Stimulated activated naive CD8-positive, alpha-beta T cell treated with anti-CD3 and anti-CD28 coated beads, Interleukin-15, Interleukin-2, amounts not matched to agents 100 ng/mL and 50 ng/mL, for 24 hours (primary cell): ENCODE data around the gene CDK18.

ENCODE experiments used
- H3K27ac Mint-ChIP-seq: one replicate; pipeline ENCODE4 v1.8.0; 2021; ENCODE audit warnings: mild to moderate bottlenecking, mixed read lengths
- H3K27me3 Mint-ChIP-seq: one replicate; pipeline ENCODE4 v1.8.0; 2021; ENCODE audit warnings: mixed read lengths
- H3K36me3 Mint-ChIP-seq: one replicate; pipeline ENCODE4 v1.8.0; 2021; ENCODE audit warnings: low read depth, mixed read lengths
- H3K4me1 Mint-ChIP-seq: one replicate; pipeline ENCODE4 v1.8.0; 2021; ENCODE audit warnings: low read depth, mixed read lengths
- H3K4me3 Mint-ChIP-seq: one replicate; pipeline ENCODE4 v1.8.0; 2021; ENCODE audit warnings: mild to moderate bottlenecking, mixed read lengths
- H3K9me3 Mint-ChIP-seq: one replicate; pipeline ENCODE4 v1.8.0; 2021; ENCODE audit warnings: mixed read lengths

CDK18 gene

GRCh38 chr1:205570796-205571537 is 66.5 kb downstream of the CDK18 start:
- Mint-ChIP-seq H3K27ac (no peak overlapping the region), H3K4me3 (no peak overlapping the region), H3K4me1 (peaks cover 6% of the 10 kb centered on the region), H3K9me3 (no peaks in the 10 kb centered on the region), H3K27me3 (peaks cover 34% of the 10 kb centered on the region), H3K36me3 (no peaks in the 10 kb centered on the region)

- H3K36me3 Mint-ChIP-seq, result no peaks in the 10 kb centered on the region
- H3K4me1 Mint-ChIP-seq, result peaks cover 6% of the 10 kb centered on the region
- H3K4me3 Mint-ChIP-seq, result no peak overlapping the region
- no peak overlapping the region for H3K27ac Mint-ChIP-seq
- H3K9me3 Mint-ChIP-seq, result no peaks in the 10 kb centered on the region
- H3K27me3 Mint-ChIP-seq, result peaks cover 33% of the 10 kb centered on the region
Measured at GRCh38 chr1:205571747-205572146, 67.3 kb downstream of the CDK18 start.

GRCh38 chr1:205572421-205572820 is 68.0 kb downstream of the CDK18 start:
- H3K27ac Mint-ChIP-seq, result no peak overlapping the region
- peaks cover 27% of the 10 kb centered on the region for H3K27me3 Mint-ChIP-seq
- peaks cover 6% of the 10 kb centered on the region for H3K4me1 Mint-ChIP-seq

GRCh38 chr1:205575294-205575885 is 70.9 kb downstream of the CDK18 start:
- Mint-ChIP-seq H3K4me1 (no peaks in the 10 kb centered on the region), H3K9me3 (no peaks in the 10 kb centered on the region), H3K27ac (no peak overlapping the region), H3K4me3 (no peak overlapping the region), H3K27me3 (peaks cover 14% of the 10 kb centered on the region), H3K36me3 (no peaks in the 10 kb centered on the region)

More at GRCh38 chr1:205572421-205572820, 68.0 kb downstream of the CDK18 start:
- no peak overlapping the region for H3K4me3 Mint-ChIP-seq
- H3K36me3 Mint-ChIP-seq, result no peaks in the 10 kb centered on the region
- H3K9me3 Mint-ChIP-seq, result no peaks in the 10 kb centered on the region

GRCh38 chr1:205576011-205576410 is 71.5 kb downstream of the CDK18 start:
- Mint-ChIP-seq H3K4me1 (no peaks in the 10 kb centered on the region), H3K9me3 (no peaks in the 10 kb centered on the region), H3K36me3 (no peaks in the 10 kb centered on the region), H3K27me3 (peaks cover 8% of the 10 kb centered on the region), H3K4me3 (no peak overlapping the region), H3K27ac (no peak overlapping the region)

- peaks cover 5% of the 10 kb centered on the region for H3K27me3 Mint-ChIP-seq
- no peaks in the 10 kb centered on the region for H3K36me3 Mint-ChIP-seq
- no peaks in the 10 kb centered on the region for H3K9me3 Mint-ChIP-seq
- H3K27ac Mint-ChIP-seq, result no peak overlapping the region
- H3K4me1 Mint-ChIP-seq, result peaks cover 5% of the 10 kb centered on the region
- H3K4me3 Mint-ChIP-seq, result no peak overlapping the region
Measured at GRCh38 chr1:205576805-205577761, 72.6 kb downstream of the CDK18 start.

GRCh38 chr1:205577874-205578658 is 73.6 kb downstream of the CDK18 start:
- Mint-ChIP-seq H3K27me3 (no peaks in the 10 kb centered on the region), H3K27ac (no peak overlapping the region), H3K4me3 (no peak overlapping the region)

GRCh38 chr1:205578780-205579571 is 74.5 kb downstream of the CDK18 start:
- H3K4me1 Mint-ChIP-seq, result peaks cover 16% of the 10 kb centered on the region
- H3K27ac Mint-ChIP-seq, result no peak overlapping the region
- H3K4me3 Mint-ChIP-seq, result no peak overlapping the region
- H3K27me3 Mint-ChIP-seq, result no peaks in the 10 kb centered on the region
- H3K9me3 Mint-ChIP-seq, result no peaks in the 10 kb centered on the region
- no peaks in the 10 kb centered on the region for H3K36me3 Mint-ChIP-seq

More at GRCh38 chr1:205577874-205578658, 73.6 kb downstream of the CDK18 start:
- no peaks in the 10 kb centered on the region for H3K9me3 Mint-ChIP-seq
- peaks cover 15% of the 10 kb centered on the region for H3K4me1 Mint-ChIP-seq
- no peaks in the 10 kb centered on the region for H3K36me3 Mint-ChIP-seq

- peaks cover 16% of the 10 kb centered on the region for H3K4me1 Mint-ChIP-seq
- no peak overlapping the region for H3K4me3 Mint-ChIP-seq
- H3K27ac Mint-ChIP-seq, result no peak overlapping the region
- H3K27me3 Mint-ChIP-seq, result no peaks in the 10 kb centered on the region
- no peaks in the 10 kb centered on the region for H3K9me3 Mint-ChIP-seq
- no peaks in the 10 kb centered on the region for H3K36me3 Mint-ChIP-seq
Measured at GRCh38 chr1:205579711-205580110, 75.2 kb downstream of the CDK18 start.

GRCh38 chr1:205580140-205580922 is 75.9 kb downstream of the CDK18 start:
- no peak overlapping the region for H3K27ac Mint-ChIP-seq
- H3K4me3 Mint-ChIP-seq, result no peak overlapping the region
- peaks cover 16% of the 10 kb centered on the region for H3K4me1 Mint-ChIP-seq
- no peaks in the 10 kb centered on the region for H3K27me3 Mint-ChIP-seq
- H3K36me3 Mint-ChIP-seq, result no peaks in the 10 kb centered on the region
- no peaks in the 10 kb centered on the region for H3K9me3 Mint-ChIP-seq

GRCh38 chr1:205580923-205581180 is 76.4 kb downstream of the CDK18 start:
- peaks cover 16% of the 10 kb centered on the region for H3K4me1 Mint-ChIP-seq
- H3K27ac Mint-ChIP-seq, result no peak overlapping the region
- no peak overlapping the region for H3K4me3 Mint-ChIP-seq
- H3K36me3 Mint-ChIP-seq, result no peaks in the 10 kb centered on the region
- H3K9me3 Mint-ChIP-seq, result no peaks in the 10 kb centered on the region
- no peaks in the 10 kb centered on the region for H3K27me3 Mint-ChIP-seq

- peaks cover 16% of the 10 kb centered on the region for H3K4me1 Mint-ChIP-seq
- H3K27ac Mint-ChIP-seq, result no peak overlapping the region
- no peaks in the 10 kb centered on the region for H3K27me3 Mint-ChIP-seq
- H3K9me3 Mint-ChIP-seq, result no peaks in the 10 kb centered on the region
- no peak overlapping the region for H3K4me3 Mint-ChIP-seq
- H3K36me3 Mint-ChIP-seq, result no peaks in the 10 kb centered on the region
Measured at GRCh38 chr1:205581321-205581980, 77.0 kb downstream of the CDK18 start.

GRCh38 chr1:205582046-205582445 is 77.6 kb downstream of the CDK18 start:
- H3K4me3 Mint-ChIP-seq, result no peak overlapping the region

More at GRCh38 chr1:205582046-205582445, 77.6 kb downstream of the CDK18 start:
- Mint-ChIP-seq H3K36me3 (no peaks in the 10 kb centered on the region), H3K4me1 (peaks cover 16% of the 10 kb centered on the region), H3K9me3 (no peaks in the 10 kb centered on the region), H3K27me3 (no peaks in the 10 kb centered on the region), H3K27ac (no peak overlapping the region)
